Measurements from ENCODE around the gene STAM2.

DNA sequence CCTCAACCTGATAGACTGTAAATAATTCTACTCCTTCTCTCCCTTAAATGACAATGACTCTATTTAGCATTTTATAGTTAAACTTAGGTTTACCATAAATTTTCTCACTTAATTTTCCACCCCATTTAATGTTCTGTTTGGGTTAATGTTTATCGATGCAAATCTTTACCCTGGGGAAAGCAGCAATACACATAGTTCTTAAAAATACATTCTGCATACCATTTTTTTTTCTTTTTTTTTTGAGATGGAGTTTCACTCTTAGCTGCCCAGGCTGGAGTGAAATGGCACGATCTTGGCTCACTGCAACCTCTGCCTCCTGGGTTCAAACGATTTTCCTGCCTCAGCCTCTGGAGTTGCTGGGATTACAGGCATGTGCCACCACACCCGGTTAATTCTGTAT lies 14.0 kb downstream of the STAM2 start:
- TF ChIP-seq POLR2A (IDR thresholded peaks at IDR 0.05) (no peak), POLR2AphosphoS5 (IDR thresholded peaks at IDR 0.05) (no peak), EP300 (IDR thresholded peaks at IDR 0.05) (no peak)
- TF ChIP-seq, protein P1, sequence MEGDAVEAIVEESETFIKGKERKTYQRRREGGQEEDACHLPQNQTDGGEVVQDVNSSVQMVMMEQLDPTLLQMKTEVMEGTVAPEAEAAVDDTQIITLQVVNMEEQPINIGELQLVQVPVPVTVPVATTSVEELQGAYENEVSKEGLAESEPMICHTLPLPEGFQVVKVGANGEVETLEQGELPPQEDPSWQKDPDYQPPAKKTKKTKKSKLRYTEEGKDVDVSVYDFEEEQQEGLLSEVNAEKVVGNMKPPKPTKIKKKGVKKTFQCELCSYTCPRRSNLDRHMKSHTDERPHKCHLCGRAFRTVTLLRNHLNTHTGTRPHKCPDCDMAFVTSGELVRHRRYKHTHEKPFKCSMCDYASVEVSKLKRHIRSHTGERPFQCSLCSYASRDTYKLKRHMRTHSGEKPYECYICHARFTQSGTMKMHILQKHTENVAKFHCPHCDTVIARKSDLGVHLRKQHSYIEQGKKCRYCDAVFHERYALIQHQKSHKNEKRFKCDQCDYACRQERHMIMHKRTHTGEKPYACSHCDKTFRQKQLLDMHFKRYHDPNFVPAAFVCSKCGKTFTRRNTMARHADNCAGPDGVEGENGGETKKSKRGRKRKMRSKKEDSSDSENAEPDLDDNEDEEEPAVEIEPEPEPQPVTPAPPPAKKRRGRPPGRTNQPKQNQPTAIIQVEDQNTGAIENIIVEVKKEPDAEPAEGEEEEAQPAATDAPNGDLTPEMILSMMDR (IDR thresholded peaks at IDR 0.05): no peak
